ENCODE measurements around the gene OLFM4. TPM values are rescaled to one million over a fixed set of nuclear protein-coding genes. Genes with fewer than 3 reads are reported as not detected.

Gene OLFM4
- total RNA-seq, 1 experiment from 2014 or later = not detected

GRCh38 chr13:53066411-53066810, 37.8 kb downstream of the OLFM4 start:
- DNase-seq (ENCODE audit: low read depth) = no peak

GRCh38 chr13:53068585-53069520, 40.2 kb downstream of the OLFM4 start:
- no peak for DNase-seq (ENCODE audit: low read depth)

DNA sequence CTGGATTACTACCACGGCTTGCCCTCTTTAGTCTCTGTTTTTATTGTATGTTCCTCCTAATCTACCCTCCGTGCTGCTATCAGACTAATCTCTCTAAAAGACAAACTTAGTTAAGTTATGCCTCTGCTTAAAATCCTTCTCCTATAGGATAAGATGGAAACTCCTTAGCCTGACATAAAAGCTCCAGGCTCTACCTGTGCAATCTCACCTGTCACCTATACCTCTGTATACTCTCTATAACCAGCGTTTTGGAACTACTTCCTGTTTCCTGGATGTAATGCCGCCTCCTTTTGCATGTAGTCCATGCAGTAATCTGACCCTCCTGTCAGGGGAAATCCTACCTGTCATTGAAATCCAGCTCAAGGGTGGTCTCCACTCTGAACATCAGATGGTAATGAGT, 41.2 kb downstream of the OLFM4 start:
- no peak for DNase-seq (ENCODE audit: low read depth)

- DNase-seq (ENCODE audit: low read depth) = no peak
Observed at GRCh38 chr13:53073711-53074110, 45.1 kb downstream of the OLFM4 start.

- no peak for DNase-seq (ENCODE audit: low read depth)
Observed at GRCh38 chr13:53074114-53074513, 45.5 kb downstream of the OLFM4 start.

DNA sequence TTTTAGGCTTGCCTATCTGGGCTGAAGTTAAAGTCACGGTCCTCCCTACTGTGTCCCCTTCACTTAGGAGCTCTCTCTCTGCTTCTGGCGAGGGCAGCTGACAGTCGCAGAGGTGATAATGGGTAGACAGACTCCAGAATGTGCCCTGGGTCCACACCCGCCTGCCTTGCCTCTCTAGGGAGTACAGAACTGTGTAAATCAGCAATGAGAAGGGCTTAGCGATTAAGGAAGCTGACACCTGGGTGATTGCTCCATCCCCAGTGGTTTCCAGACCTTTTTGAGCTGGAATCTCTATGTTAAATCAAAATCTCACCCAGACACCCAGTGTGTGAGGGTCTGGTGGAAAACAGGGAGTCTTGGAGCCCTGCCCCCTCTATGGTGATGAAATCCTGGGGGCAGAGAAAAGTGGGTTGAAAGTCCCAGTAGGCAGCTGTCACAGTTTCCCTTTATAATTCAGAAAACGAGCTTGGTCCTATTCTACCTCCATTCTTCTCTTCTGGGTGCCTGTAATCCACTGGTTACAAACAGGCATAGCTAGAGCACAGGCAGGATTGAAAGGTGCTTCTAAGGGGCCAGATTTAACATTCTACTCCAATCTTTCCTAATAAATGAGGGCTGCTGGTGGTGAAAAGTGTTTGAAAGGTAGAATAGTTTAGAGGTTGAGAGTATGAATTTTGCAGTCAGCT, 46.9 kb downstream of the OLFM4 start:
- DNase-seq (ENCODE audit: low read depth) = no peak

DNA sequence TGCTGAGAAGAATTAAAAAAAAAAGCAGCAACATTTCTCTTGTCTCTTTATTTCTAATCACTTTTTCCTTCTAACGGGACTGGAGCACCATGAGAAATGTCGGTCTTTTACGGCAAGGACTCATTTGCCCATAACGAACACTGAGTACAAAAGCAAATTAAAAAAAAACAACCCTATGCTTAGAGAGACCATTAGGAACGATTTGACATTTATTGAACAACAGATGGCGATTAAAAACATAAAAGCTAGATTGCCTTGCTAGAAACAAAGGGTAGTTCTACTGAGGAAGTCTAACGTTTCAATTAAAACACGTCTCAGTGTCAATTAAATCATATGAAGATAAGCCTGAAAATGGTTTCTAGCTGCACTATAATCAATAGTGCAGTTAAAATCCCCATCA, 51.1 kb downstream of the OLFM4 start:
- DNase-seq (ENCODE audit: low read depth) = no peak

DNA sequence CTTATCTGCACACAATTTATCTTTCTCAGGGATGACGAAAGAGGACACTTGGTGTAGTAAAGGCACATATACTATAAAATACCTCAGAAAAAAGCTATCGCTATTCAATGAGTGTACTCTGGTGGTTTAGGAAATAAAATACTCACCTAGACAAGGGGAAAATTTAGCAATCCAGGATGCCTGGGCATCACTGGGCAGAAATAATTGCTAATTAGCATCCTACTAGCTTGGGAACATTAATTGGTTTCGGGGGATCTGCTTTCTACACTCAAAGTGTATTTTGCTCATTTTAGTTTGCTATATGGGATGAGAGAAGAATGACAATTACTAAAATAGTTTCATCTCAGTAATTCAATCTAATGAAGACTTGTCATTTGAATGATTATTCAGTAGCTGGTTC, 60.3 kb downstream of the OLFM4 start:
- DNase-seq (ENCODE audit: low read depth) = no peak

DNA sequence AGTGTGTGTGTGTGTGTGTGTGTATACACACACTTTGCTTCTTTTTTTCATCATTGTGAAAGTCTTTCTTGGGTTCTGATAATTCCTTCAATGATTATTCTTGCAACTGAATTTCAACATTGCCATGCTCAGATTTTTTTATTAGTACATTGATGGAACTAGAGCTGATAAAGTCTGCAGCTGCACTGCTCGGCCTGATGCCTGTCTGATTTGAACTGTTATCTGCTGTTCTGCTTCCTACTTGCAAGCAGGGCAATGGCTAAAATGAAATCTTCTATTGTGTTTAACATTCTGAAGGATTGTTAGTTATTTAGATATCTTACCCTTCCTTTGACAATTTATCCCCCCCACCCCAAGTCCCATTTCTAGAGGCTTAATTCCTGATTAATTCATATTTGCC, 61.3 kb downstream of the OLFM4 start:
- no peak for DNase-seq (ENCODE audit: low read depth)

DNA sequence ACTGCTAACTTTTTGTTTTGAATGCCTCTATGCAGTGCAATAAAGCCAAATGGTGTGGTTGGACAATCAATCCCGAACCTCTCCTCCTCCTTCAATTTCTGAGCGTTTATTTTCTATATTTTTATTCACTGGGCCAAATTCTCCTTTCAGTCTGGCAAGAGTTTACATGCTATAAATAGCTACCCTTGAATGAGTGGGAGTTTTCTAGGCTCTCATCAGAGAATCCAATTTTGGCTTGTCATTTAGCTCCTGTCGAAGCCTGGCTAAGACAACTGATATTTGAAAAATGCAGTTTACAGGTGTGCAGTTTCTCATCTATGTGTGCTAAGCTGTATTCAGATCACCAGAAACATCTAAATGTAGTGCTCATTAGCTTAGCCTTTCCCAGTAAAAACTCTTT, 61.8 kb downstream of the OLFM4 start:
- DNase-seq (ENCODE audit: low read depth) = no peak

- DNase-seq (ENCODE audit: low read depth) = no peak
Observed at GRCh38 chr13:53092931-53093330, 64.3 kb downstream of the OLFM4 start.

DNA sequence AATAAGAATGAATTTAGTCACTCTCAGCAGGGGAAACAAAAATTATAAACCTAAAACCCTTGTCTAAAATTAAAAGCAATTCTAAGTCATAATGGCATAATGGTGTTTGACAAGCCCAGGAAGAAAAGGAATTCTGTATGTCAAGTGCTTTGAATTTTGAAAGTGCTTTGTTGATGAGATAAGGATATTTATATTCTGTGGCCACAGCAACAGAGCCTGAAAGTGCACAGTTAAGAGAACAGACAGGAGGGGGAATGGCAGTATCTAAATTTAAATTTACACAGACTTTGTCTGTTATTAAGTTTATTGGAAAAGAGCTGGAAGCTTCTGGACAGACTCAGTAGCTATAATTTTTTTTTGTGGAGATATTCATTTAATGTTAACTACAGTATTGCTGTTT, 69.8 kb downstream of the OLFM4 start:
- DNase-seq (ENCODE audit: low read depth) = no peak

- DNase-seq (ENCODE audit: low read depth) = no peak
Observed at GRCh38 chr13:53100394-53101063, 71.9 kb downstream of the OLFM4 start.

Other genes with a start within 250 kb of the OLFM4 start
- not detected in 2 replicates for gene PCDH8, start 180.2 kb upstream of the OLFM4 start, total RNA-seq (2014; rRNA removed)